PC-3 (cell line): ENCODE data around the gene PSMA5. TPM values are rescaled to one million over a fixed set of nuclear protein-coding genes. Genes with fewer than 3 reads are reported as not detected.

Experiments
- ATAC-seq: fragments of 200-7000 bp; cut with Tn5 transposase; 2 replicates; pipeline ENCODE4 v1.9.1; 2020; ENCODE audit warnings: mild to moderate bottlenecking, moderate library complexity
- BruUV-seq: library from RNA; stranded (reverse); fragments of 400-500 nt; replicated peaks from 2 replicates; lab custom pipeline; 2021; lab: Mats Ljungman, UMichigan
- CTCF ChIA-PET: fragments of 300-600 bp; sonication (Branson Sonifier 250); formaldehyde crosslinking; loops from one replicate; lab custom pipeline; 2022; ENCODE audit warnings: antibody characterized with exemption; lab: Charles Lee
- POLR2A ChIA-PET: fragments of 300-600 bp; sonication (Branson Sonifier 250); formaldehyde crosslinking; loops from one replicate; lab custom pipeline; 2022; ENCODE audit warnings: antibody characterized with exemption; ENCODE audit not compliant: unreplicated experiment; lab: Charles Lee
- DNase-seq: peaks from one replicate; pipeline ENCODE4 v3.0.0-alpha.2; 2015
- H2AFZ ChIP-seq: fragments of 300-600 bp; sonication (generic); 2 replicates; pipeline ENCODE4 v1.6.0; 2016; ENCODE audit warnings: antibody characterized with exemption, low read length
- H3F3A ChIP-seq: fragments of 300-600 bp; sonication (generic); one replicate; pipeline ENCODE4 v1.6.0; 2017; ENCODE audit warnings: antibody characterized with exemption, low read length, control low read depth, mild to moderate bottlenecking; ENCODE audit not compliant: unreplicated experiment
- H3K27ac ChIP-seq: fragments of 300-600 bp; sonication (generic); 2 replicates; pipeline ENCODE4 v1.5.1; 2016; ENCODE audit warnings: mild to moderate bottlenecking, low read length
- H3K27me3 ChIP-seq: fragments of 300-600 bp; sonication (generic); 2 replicates; pipeline ENCODE4 v1.6.1; 2016; ENCODE audit warnings: low read length, mixed read lengths
- H3K36me3 ChIP-seq: fragments of 300-600 bp; sonication (generic); 2 replicates; pipeline ENCODE4 v1.6.1; 2016; ENCODE audit warnings: low read depth, mixed run types, low read length, mixed read lengths
- H3K4me1 ChIP-seq: fragments of 300-600 bp; sonication (generic); 2 replicates; pipeline ENCODE4 v1.5.1; 2016; ENCODE audit warnings: low read length; ENCODE audit not compliant: insufficient read depth
- H3K4me2 ChIP-seq: fragments of 300-600 bp; sonication (generic); 2 replicates; pipeline ENCODE4 v1.6.0; 2016; ENCODE audit warnings: low read length
- H3K4me3 ChIP-seq: fragments of 300-600 bp; sonication (generic); 2 replicates; pipeline ENCODE4 v1.5.1; 2016; ENCODE audit warnings: mild to moderate bottlenecking, low read length, mixed read lengths
- H3K79me2 ChIP-seq: fragments of 300-600 bp; sonication (generic); 2 replicates; pipeline ENCODE4 v1.6.1; 2017; ENCODE audit warnings: low read length, mixed read lengths
- H3K9ac ChIP-seq: fragments of 300-600 bp; sonication (generic); 2 replicates; pipeline ENCODE4 v1.6.0; 2016; ENCODE audit warnings: mild to moderate bottlenecking, low read length
- H3K9me2 ChIP-seq: fragments of 300-600 bp; sonication (generic); replicated peaks from 2 replicates; pipeline ENCODE4 v1.6.1; 2016; ENCODE audit warnings: mixed run types, low read length, mixed read lengths
- H3K9me3 ChIP-seq: fragments of 300-600 bp; sonication (generic); 2 replicates; pipeline ENCODE4 v1.6.1; 2016; ENCODE audit warnings: low read length, mixed read lengths
- H4K20me1 ChIP-seq: fragments of 300-600 bp; sonication (generic); 2 replicates; pipeline ENCODE4 v1.6.1; 2016; ENCODE audit warnings: low read length, mixed read lengths
- EZH2 ChIP-seq: fragments of 300-600 bp; sonication (generic); IDR thresholded peaks from one replicate; pipeline ENCODE4 v1.6.1; 2017; ENCODE audit warnings: antibody characterized with exemption, mild to moderate bottlenecking, low read length; ENCODE audit not compliant: unreplicated experiment
- EZH2phosphoT487 ChIP-seq: fragments of 300-600 bp; sonication (generic); IDR thresholded peaks from 2 replicates; pipeline ENCODE4 v1.6.1; 2018; ENCODE audit warnings: mild to moderate bottlenecking, antibody characterized with exemption, low read length, borderline replicate concordance
- intact Hi-C: fragments of 100-400 bp; cut with micrococcal nuclease; formaldehyde crosslinking; loops from 2 replicates; pipeline ENCODE4 v1.9.0; 2023
- total RNA-seq: library from RNA; depleted of rRNA; stranded (reverse); fragments of >200 nt; gene quantifications from 2 replicates; pipeline ENCODE4 v1.2.3, GENCODE V29; 2014
- TF ChIP-seq, protein P1 (sequence below): fragments of 300-600 bp; sonication (generic); conservative IDR thresholded peaks from 2 replicates; pipeline ENCODE4 v1.5.1; 2017; ENCODE audit warnings: antibody characterized with exemption, low read depth, mild to moderate bottlenecking, low read length

PSMA5 gene
- total RNA-seq, 1 experiment from 2014 or later: 86.9 TPM

DNA sequence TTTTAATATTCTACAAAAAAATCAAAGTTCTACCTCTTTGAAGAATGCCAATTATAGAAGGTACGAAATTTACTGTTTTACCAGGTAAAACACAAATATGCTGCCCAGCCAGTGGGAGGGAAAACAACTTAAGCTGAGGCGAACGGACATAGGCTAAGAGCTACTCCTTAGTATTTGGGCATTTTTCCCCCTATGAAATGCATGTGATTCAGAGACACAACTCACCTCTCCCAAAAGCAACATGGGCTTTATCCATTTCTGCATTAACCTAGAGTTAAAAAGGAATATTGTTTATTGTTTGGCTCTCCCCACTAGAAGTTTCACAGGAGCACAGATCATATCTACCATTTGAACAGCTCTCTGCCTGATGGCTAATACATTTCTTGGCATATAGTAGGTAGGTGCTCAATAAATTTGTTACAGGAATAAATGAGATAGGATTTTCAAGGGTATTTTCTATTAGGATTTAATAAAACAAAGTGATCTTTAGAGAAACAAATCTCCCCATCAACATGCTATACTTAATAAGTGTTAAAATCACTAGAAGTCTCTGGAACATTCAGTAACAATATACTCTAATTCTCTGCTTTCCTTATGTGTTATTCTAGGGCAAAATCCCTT is 26.1 kb downstream of the PSMA5 start:
- ChIA-PET CTCF (interaction anchor here (0.6 to 1.0 kb wide), 3 partner anchors 15 to 137 kb away, joined by 3 to 6 read pairs (median 4); no protein-coding TSS in a partner anchor), POLR2A (no interaction called here)
- intact Hi-C loops: no loop called here
- BruUV-seq: no TSS peak
- peaks cover 4% of the 10 kb centered on the region; the same call in 1 of the 2 replicates for H4K20me1 ChIP-seq
- H3K9me2 ChIP-seq: no peaks in the 10 kb centered on the region
- H3K9ac ChIP-seq: no peak overlapping the region
- no peak overlapping the region for H2AFZ ChIP-seq
- H3K4me2 ChIP-seq: no peak overlapping the region
- H3K27ac ChIP-seq: no peak overlapping the region
- peaks cover 32% of the 10 kb centered on the region; the same call in 1 of the 2 replicates for H3K36me3 ChIP-seq
- ATAC-seq: no peak
- no peaks in the 10 kb centered on the region for H3K9me3 ChIP-seq
- H3K79me2 ChIP-seq: peaks cover 19% of the 10 kb centered on the region
- H3K27me3 ChIP-seq: no peaks in the 10 kb centered on the region
- TF ChIP-seq, protein P1, sequence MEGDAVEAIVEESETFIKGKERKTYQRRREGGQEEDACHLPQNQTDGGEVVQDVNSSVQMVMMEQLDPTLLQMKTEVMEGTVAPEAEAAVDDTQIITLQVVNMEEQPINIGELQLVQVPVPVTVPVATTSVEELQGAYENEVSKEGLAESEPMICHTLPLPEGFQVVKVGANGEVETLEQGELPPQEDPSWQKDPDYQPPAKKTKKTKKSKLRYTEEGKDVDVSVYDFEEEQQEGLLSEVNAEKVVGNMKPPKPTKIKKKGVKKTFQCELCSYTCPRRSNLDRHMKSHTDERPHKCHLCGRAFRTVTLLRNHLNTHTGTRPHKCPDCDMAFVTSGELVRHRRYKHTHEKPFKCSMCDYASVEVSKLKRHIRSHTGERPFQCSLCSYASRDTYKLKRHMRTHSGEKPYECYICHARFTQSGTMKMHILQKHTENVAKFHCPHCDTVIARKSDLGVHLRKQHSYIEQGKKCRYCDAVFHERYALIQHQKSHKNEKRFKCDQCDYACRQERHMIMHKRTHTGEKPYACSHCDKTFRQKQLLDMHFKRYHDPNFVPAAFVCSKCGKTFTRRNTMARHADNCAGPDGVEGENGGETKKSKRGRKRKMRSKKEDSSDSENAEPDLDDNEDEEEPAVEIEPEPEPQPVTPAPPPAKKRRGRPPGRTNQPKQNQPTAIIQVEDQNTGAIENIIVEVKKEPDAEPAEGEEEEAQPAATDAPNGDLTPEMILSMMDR: no peak
- TF ChIP-seq EZH2 (no peak), EZH2phosphoT487 (no peak)
- no peak for DNase-seq
- H3K4me3 ChIP-seq: no peak overlapping the region
- peaks cover 13% of the 10 kb centered on the region for H3F3A ChIP-seq
- peaks cover 22% of the 10 kb centered on the region for H3K4me1 ChIP-seq

DNA sequence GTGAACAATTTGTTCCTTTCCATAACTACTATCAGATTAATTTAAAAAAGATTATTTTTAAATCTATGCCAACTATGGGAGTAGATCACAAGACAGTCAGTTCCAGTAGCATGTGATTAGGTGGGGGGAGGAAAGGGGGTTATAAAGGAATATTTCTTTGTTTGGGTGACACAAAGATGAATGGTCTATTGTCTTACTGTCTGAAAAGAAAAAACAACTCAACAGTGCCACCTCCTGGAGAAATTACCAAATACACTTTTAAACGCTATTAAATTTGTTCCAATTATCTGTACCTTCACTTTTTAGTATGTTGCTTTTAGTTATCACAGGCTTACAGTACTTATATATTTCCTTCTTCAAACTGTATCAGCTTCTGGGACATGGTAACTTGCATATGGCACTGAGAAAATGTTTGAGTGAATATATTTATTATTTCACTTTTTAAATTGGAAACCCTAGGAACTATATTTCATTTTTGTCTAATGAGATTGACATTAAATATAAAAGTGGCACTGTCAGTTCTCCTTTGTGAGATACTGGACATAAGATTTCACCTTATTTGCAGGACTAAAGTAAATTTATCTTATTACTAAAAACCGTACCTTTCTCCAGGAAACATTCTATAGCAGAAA is 26.8 kb downstream of the PSMA5 start:
- no peak overlapping the region for H3K9ac ChIP-seq
- H3K9me2 ChIP-seq: no peaks in the 10 kb centered on the region
- no peaks in the 10 kb centered on the region for H3K9me3 ChIP-seq
- peak; percentile 88 for DNase-seq
- ChIA-PET POLR2A (no interaction called here), CTCF (interaction anchor here (0.6 to 1.8 kb wide), 7 partner anchors 19 to 160 kb away, joined by 3 to 7 read pairs (median 4); partner anchors contain the start of gene PSRC1)
- no TSS peak for BruUV-seq
- peaks cover 13% of the 10 kb centered on the region for H3F3A ChIP-seq
- peak; percentile 12 for ATAC-seq
- peak overlapping the region; percentile 100; the same call in 1 of the 2 replicates for H3K4me2 ChIP-seq
- no peaks in the 10 kb centered on the region for H4K20me1 ChIP-seq
- no peaks in the 10 kb centered on the region for H3K27me3 ChIP-seq
- peaks cover 25% of the 10 kb centered on the region; the same call in 1 of the 2 replicates for H3K36me3 ChIP-seq
- TF ChIP-seq EZH2 (no peak), EZH2phosphoT487 (no peak)
- TF ChIP-seq, protein P1: peak; percentile 77
- intact Hi-C loops: loop anchor here (1.0 to 5.0 kb wide), 5 partner anchors 37 to 302 kb away; partner anchors contain the start of gene PSRC1
- H3K79me2 ChIP-seq: peaks cover 22% of the 10 kb centered on the region
- H3K4me1 ChIP-seq: peaks cover 22% of the 10 kb centered on the region
- no peak overlapping the region for H2AFZ ChIP-seq
- H3K27ac ChIP-seq: no peak overlapping the region
- H3K4me3 ChIP-seq: no peak overlapping the region
